Right lobe of liver (tissue), 6 donors: ENCODE results near the gene IGSF9B. TPM values are rescaled to one million over a fixed set of nuclear protein-coding genes. Genes with fewer than 3 reads are reported as not detected.
A peak's percentile ranks its signal among the peaks of the same experiment; 100 is the strongest.

Source experiments
- ATAC-seq, 4 donors: fragments of 200-7000 bp; cut with Tn5 transposase; one replicate each; pipeline ENCODE4 v1.9.1; 2020; ENCODE audit warnings: mild to moderate bottlenecking in 4 of 4, moderate library complexity in 4 of 4
- DNase-seq, 3 donors: peaks; one replicate each; pipeline ENCODE4 v3.0.0-alpha.2; 2020
- H3K27ac ChIP-seq, 3 donors: fragments of 200-600 bp; one replicate each; pipeline ENCODE4 v1.8.0; 2022
- H3K27me3 ChIP-seq, 2 donors: fragments of 200-600 bp; one replicate each; pipeline ENCODE4 v1.8.0; 2022
- H3K36me3 ChIP-seq, 4 donors: fragments of 200-600 bp; sonication (generic) in 1 of 4; one replicate each; pipeline versions ENCODE4 v1.5.1 to v1.8.0; 2017 to 2022; ENCODE audit warnings: control low read depth in 1 of 4
- H3K4me1 ChIP-seq, 4 donors: fragments of 200-600 bp; sonication (generic) in 1 of 4; one replicate each; pipeline versions ENCODE4 v1.5.1 to v1.8.0; 2017 to 2022; ENCODE audit warnings: control low read depth in 1 of 4
- H3K4me3 ChIP-seq, 3 donors: fragments of 200-600 bp; one replicate each; pipeline ENCODE4 v1.8.0; 2022
- H3K9me3 ChIP-seq, 4 donors: fragments of 200-600 bp; sonication (generic) in 1 of 4; one replicate each; pipeline versions ENCODE4 v1.5.1 to v1.8.0; 2017 to 2022; ENCODE audit warnings: control low read depth in 1 of 4
- CTCF ChIP-seq, 4 donors: fragments of 200-600 bp in 3 of 4; fragments of 450-650 bp in 1 of 4; IDR thresholded peaks; one replicate each; pipeline versions ENCODE4 v1.5.1 to v1.8.0; 2016 to 2022; ENCODE audit warnings: antibody characterized with exemption in 4 of 4, mild to moderate bottlenecking in 2 of 4
- POLR2A ChIP-seq: fragments of 450-650 bp; IDR thresholded peaks from one replicate; pipeline ENCODE4 v1.6.1; 2017; ENCODE audit warnings: antibody characterized with exemption, mild to moderate bottlenecking
- WGBS: methylation state at CpG from one replicate; pipeline ENCODE4 v1.1.6; 2018; ENCODE audit warnings: low coverage, low lambda C conversion rate; ENCODE audit not compliant: insufficient coverage; ENCODE audit errors: missing lambda C conversion rate; 5-methylcytosine and 5-hydroxymethylcytosine counted together
- intact Hi-C, 2 donors: fragments of 100-400 bp; cut with DNase I; formaldehyde crosslinking; loops; one replicate each; pipeline versions ENCODE4 v1.11.2 to v1.14.1; 2022
- total RNA-seq, 6 experiments: library from RNA; depleted of rRNA in 2 of 6; stranded (reverse); fragments of >200 nt in 2 of 6; fragmentation: NEBNext Ultra II Directional in 3 of 6; extraction: Animal tissue kit (Norgen Biotek cat#: 25700) in 3 of 6; gene quantifications; one replicate each; pipeline versions ENCODE4 v1.1.0 to v1.2.4, GENCODE V29; 2016 to 2023
- donor health status: DM: no; HTN: yes; CAD: no.
- donor health status: DM: no; HTN: no; CAD: no.
- donor health status: DM: no; HTN: no; CAD: no.
- donor health status: DM: no; HTN: yes; CAD: no.
- donor health status: DM: no; HTN: yes; CAD: no.

Gene IGSF9B
- total RNA-seq, 6 experiments from 2014 or later, result 0.15 to 0.23 TPM; not detected in 4

- TF ChIP-seq CTCF (IDR thresholded peaks at IDR 0.05) (no peak), POLR2A (no peak)
- ATAC-seq (no peak), DNase-seq (peak in 1 of 3 donors; percentile 11)
- Histone ChIP-seq H3K27me3 (no peaks in the 10 kb centered on the region), H3K9me3 (no peaks in the 10 kb centered on the region), H3K4me1 (no peaks in the 10 kb centered on the region), H3K27ac (no peak overlapping the region), H3K36me3 (no peaks in the 10 kb centered on the region), H3K4me3 (no peak overlapping the region)
- intact Hi-C loops, result no loop called here
- WGBS, result 84% methylated on average over 7 of the region's 7 CpGs
These were observed 55.5 kb downstream of the IGSF9B start for GRCh38 chr11:133901316-133901715.

GRCh38 chr11:133900176-133901105, 56.3 kb downstream of the IGSF9B start:
- 69% methylated on average over 8 of the region's 9 CpGs for WGBS
- H3K4me1 ChIP-seq, result no peaks in the 10 kb centered on the region
- intact Hi-C loops, result no loop called here
- H3K27me3 ChIP-seq, result no peaks in the 10 kb centered on the region
- no peaks in the 10 kb centered on the region for H3K36me3 ChIP-seq
- H3K9me3 ChIP-seq, result no peaks in the 10 kb centered on the region
- no peak overlapping the region for H3K27ac ChIP-seq
- no peak for ATAC-seq
- no peak overlapping the region for H3K4me3 ChIP-seq
- no peak for TF ChIP-seq POLR2A
- TF ChIP-seq CTCF (IDR thresholded peaks at IDR 0.05), result no peak
- peak in 1 of 3 donors; percentile 15 for DNase-seq

- H3K27ac ChIP-seq, result no peak overlapping the region
- H3K4me1 ChIP-seq, result no peaks in the 10 kb centered on the region
- DNase-seq, result no peak
- intact Hi-C loops, result no loop called here
- H3K27me3 ChIP-seq, result no peaks in the 10 kb centered on the region
- H3K36me3 ChIP-seq, result no peaks in the 10 kb centered on the region
- TF ChIP-seq POLR2A (no peak), CTCF (IDR thresholded peaks at IDR 0.05) (no peak)
- ATAC-seq, result no peak
- H3K9me3 ChIP-seq, result no peaks in the 10 kb centered on the region
- WGBS, result 71% methylated on average over 5 of the region's 5 CpGs
- H3K4me3 ChIP-seq, result no peak overlapping the region
These were observed 58.0 kb downstream of the IGSF9B start for GRCh38 chr11:133898770-133899115.

DNA sequence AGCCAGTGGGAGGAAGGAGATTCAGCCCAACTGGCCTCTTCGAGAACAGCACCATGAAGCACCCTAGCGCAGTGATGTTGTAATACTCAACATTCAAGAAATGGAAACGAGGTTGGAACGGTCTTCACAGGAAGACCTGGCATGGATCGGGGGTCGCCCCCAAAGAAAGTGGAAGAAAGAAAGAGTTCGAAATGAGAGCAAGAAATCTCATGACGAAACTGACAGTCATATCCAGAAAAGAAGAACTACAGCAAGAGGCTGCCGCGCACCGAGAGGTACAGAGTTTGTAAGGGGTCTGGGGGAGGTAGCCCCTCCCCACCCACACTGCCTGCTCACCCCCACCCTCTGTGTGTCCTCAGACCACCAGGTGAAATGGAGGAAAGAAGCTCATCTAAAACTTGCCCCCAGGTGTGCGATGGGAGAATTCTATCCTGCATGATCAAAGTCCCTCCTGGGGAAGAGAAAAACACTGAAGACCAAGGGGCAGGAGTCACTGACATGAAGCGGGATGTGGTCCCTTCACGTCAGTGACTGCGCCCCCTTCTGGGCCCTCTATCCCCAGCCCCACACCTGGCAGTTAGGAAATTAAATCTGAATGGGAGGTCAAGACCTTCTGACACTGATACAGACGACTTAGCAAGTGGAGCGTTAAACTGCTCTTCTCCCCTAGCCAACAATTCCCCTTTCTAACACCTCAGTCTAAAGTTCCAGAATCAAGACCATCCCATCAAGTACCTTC, 58.6 kb downstream of the IGSF9B start:
- intact Hi-C loops, result no loop called here
- H3K36me3 ChIP-seq, result no peaks in the 10 kb centered on the region
- no peaks in the 10 kb centered on the region for H3K4me1 ChIP-seq
- H3K4me3 ChIP-seq, result no peak overlapping the region
- no peaks in the 10 kb centered on the region for H3K9me3 ChIP-seq
- H3K27me3 ChIP-seq, result no peaks in the 10 kb centered on the region
- H3K27ac ChIP-seq, result no peak overlapping the region
- TF ChIP-seq POLR2A (no peak), CTCF (IDR thresholded peaks at IDR 0.05) (no peak)
- WGBS, result 61% methylated on average over 10 of the region's 17 CpGs
- DNase-seq (no peak), ATAC-seq (no peak)
